B cell (primary cell): Measurements from ENCODE around the gene PHACTR1. TPM values are rescaled to one million over a fixed set of nuclear protein-coding genes. Genes with fewer than 3 reads are reported as not detected.

Experiments
- ATAC-seq: fragments of 200-7000 bp; cut with Tn5 transposase; one replicate; pipeline ENCODE4 v1.10.0; 2021; ENCODE audit warnings: low read depth, mild to moderate bottlenecking, moderate number of reproducible peaks, moderate library complexity
- CTCF ChIA-PET: fragments of 350-600 bp; sonication (Branson Sonifier 250); formaldehyde crosslinking; loops from one replicate; lab custom pipeline; 2021; ENCODE audit warnings: antibody characterized with exemption, inconsistent platforms; lab: Charles Lee
- POLR2A ChIA-PET: fragments of 350-600 bp; sonication (Branson Sonifier 250); formaldehyde crosslinking; loops from one replicate; lab custom pipeline; 2021; ENCODE audit warnings: antibody characterized with exemption; lab: Charles Lee
- DNase-seq: peaks from one replicate; pipeline ENCODE4 v3.0.0; 2013
- H2AFZ ChIP-seq: 2 replicates; pipeline ENCODE4 v1.6.1; 2012; ENCODE audit warnings: mild to moderate bottlenecking, low read depth, low read length; ENCODE audit not compliant: insufficient read depth, poor library complexity, severe bottlenecking
- H3K27ac ChIP-seq, 2 donors: 1 replicate in 1 of 2; 2 replicates in 1 of 2; pipeline ENCODE4 v1.5.1; 2012 to 2013; ENCODE audit warnings: low read length in 2 of 2, mild to moderate bottlenecking in 2 of 2, moderate library complexity in 1 of 2
- H3K27me3 ChIP-seq, 4 experiments: fragments of 200-600 bp in 1 of 4; sonication (generic) in 1 of 4; replicated peaks in 1 of 4; 1 replicate in 2 of 4; 2 replicates in 2 of 4; pipeline versions ENCODE4 v1.6.1 to v1.7.0; 2013 to 2016; ENCODE audit warnings: low read length in 3 of 4, mild to moderate bottlenecking in 2 of 4, mixed read lengths in 1 of 4, moderate library complexity in 1 of 4; ENCODE audit not compliant: insufficient read depth in 4 of 4, control insufficient read depth in 3 of 4; ENCODE audit errors: control extremely low read depth in 1 of 4
- H3K36me3 ChIP-seq, 2 experiments: replicated peaks in 1 of 2; 1 replicate in 1 of 2; 2 replicates in 1 of 2; pipeline versions ENCODE4 v1.6.1 to v1.7.1; 2013; ENCODE audit warnings: low read length in 1 of 2; ENCODE audit not compliant: insufficient read depth in 2 of 2, control insufficient read depth in 1 of 2; ENCODE audit errors: control extremely low read depth in 1 of 2, extremely low read depth in 1 of 2
- H3K4me1 ChIP-seq, 2 donors: fragments of 200-600 bp in 1 of 2; sonication (generic) in 1 of 2; 1 replicate in 1 of 2; 2 replicates in 1 of 2; pipeline versions ENCODE4 v1.5.1 to v1.6.1; 2013 to 2017; ENCODE audit warnings: low read length in 2 of 2; ENCODE audit not compliant: control insufficient read depth in 2 of 2, insufficient read depth in 2 of 2
- H3K4me2 ChIP-seq: replicated peaks from 2 replicates; pipeline ENCODE3; 2012; ENCODE audit warnings: mild to moderate bottlenecking, low read depth, low read length; ENCODE audit not compliant: poor library complexity, severe bottlenecking
- H3K4me3 ChIP-seq, 5 experiments: fragments of 200-600 bp in 1 of 5; sonication (generic) in 1 of 5; 1 replicate in 3 of 5; 2 replicates in 2 of 5; pipeline versions ENCODE4 v1.5.1 to v1.7.0; 2011 to 2016; ENCODE audit warnings: low read length in 4 of 5, mild to moderate bottlenecking in 4 of 5, low read depth in 2 of 5, control low read depth in 1 of 5, moderate library complexity in 1 of 5; ENCODE audit not compliant: insufficient read depth in 1 of 5; ENCODE audit errors: control extremely low read depth in 1 of 5, extremely low read depth in 1 of 5
- H3K79me2 ChIP-seq: fragments of 200-600 bp; sonication (generic); one replicate; pipeline ENCODE4 v1.6.0; 2016; ENCODE audit warnings: low read length; ENCODE audit not compliant: control insufficient read depth, insufficient read depth
- H3K9ac ChIP-seq: fragments of 200-600 bp; sonication (generic); 2 replicates; pipeline ENCODE4 v1.6.1; 2017; ENCODE audit warnings: mild to moderate bottlenecking, low read length, moderate library complexity
- H3K9me3 ChIP-seq, 3 donors: one replicate each; pipeline versions ENCODE4 v1.6.1 to v1.7.1; 2013; ENCODE audit warnings: low read length in 2 of 3; ENCODE audit not compliant: control insufficient read depth in 2 of 3, insufficient read depth in 1 of 3; ENCODE audit errors: control extremely low read depth in 1 of 3
- H4K20me1 ChIP-seq: 2 replicates; pipeline ENCODE4 v1.6.0; 2012; ENCODE audit warnings: mild to moderate bottlenecking, low read length; ENCODE audit not compliant: insufficient read depth, control insufficient read depth, poor library complexity, severe bottlenecking
- H3K27ac Mint-ChIP-seq: one replicate; pipeline ENCODE4 v1.8.0; 2021; ENCODE audit warnings: mixed read lengths
- H3K27me3 Mint-ChIP-seq: one replicate; pipeline ENCODE4 v1.8.0; 2021; ENCODE audit warnings: mixed read lengths
- H3K4me1 Mint-ChIP-seq: one replicate; pipeline ENCODE4 v1.8.0; 2021; ENCODE audit warnings: mixed read lengths
- H3K4me3 Mint-ChIP-seq: one replicate; pipeline ENCODE4 v1.8.0; 2021; ENCODE audit warnings: mixed read lengths
- H3K9me3 Mint-ChIP-seq: one replicate; pipeline ENCODE4 v1.8.0; 2022; ENCODE audit warnings: mixed read lengths; ENCODE audit not compliant: insufficient read depth
- EZH2 ChIP-seq: IDR thresholded peaks from 2 replicates; pipeline ENCODE4 v1.6.1; 2012; ENCODE audit warnings: borderline replicate concordance, low read depth, mild to moderate bottlenecking, moderate library complexity, low read length; ENCODE audit not compliant: insufficient read depth, poor library complexity, severe bottlenecking
- WGBS: methylation state at CpG from one replicate; pipeline ENCODE4 v1.1.5; 2013; ENCODE audit warnings: missing lambda C conversion rate; ENCODE audit not compliant: insufficient coverage; 5-methylcytosine and 5-hydroxymethylcytosine counted together
- intact Hi-C: fragments of 100-400 bp; cut with micrococcal nuclease; formaldehyde crosslinking; loops from one replicate; pipeline ENCODE4 v1.10.0; 2022
- polyA plus RNA-seq: library from polyadenylated mRNA; depleted of rRNA; stranded (reverse); fragments of >200 nt; gene quantifications from 2 replicates; pipeline ENCODE4 v1.2.3, GENCODE V29; 2012
- total RNA-seq, 2 donors: library from RNA; stranded (reverse); fragments of 120-200 nt in 1 of 2; gene quantifications; 1 replicate in 1 of 2; 2 replicates in 1 of 2; pipeline versions ENCODE4 v1.2.3 to v1.2.4, GENCODE V29; 2013 to 2022
- TF ChIP-seq, protein P1 (sequence below): fragments of 200-600 bp; IDR thresholded peaks from one replicate; pipeline ENCODE4 v1.8.0; 2022; ENCODE audit warnings: antibody characterized with exemption, mild to moderate bottlenecking

The PHACTR1 gene
- total and polyA plus RNA-seq, 2 donors (not counting 1 experiment from before 2014, with no cell fraction given) = 30.2 to 129 TPM

DNA sequence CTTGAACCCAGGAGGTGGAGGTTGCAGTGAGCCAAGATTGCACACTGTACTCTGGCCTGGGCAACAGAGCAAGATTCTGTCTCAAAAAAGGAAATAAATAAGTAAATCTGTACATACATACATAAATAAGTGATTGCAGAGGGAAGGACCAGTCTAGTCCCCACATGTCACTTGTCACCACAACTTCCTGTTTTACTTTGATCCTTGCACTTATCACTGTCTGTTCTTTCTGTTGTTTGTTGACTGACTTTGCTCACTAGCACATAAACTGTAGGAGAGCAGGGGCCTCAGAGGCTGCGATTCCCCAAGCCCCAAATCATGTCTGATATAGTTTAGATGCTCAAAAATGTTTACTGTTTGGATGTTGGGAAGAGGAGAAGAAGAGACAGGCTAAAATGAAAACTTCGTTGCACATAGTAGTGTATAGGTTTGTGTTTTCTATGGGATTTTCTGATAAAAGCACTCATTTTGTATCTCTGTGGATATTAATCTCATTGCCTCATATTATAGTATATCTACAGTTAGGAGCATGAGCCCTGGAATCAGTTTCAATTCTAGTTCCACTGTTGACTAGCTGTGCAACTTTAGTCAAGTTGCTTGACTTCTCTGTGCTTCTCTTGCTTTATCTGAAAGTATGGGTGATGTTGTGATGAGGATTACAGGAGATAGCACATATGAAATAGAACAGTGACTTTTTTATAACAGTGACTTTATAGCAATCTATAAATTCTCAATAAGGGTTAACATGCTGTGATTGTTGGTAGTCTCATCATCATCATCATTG is 446.8 kb downstream of the PHACTR1 start:
- H3K4me1 ChIP-seq = peaks cover 0 to 3% of the 10 kb centered on the region in 2 donors
- no CpG with 5 or more reads among the region's 2 CpGs for WGBS
- no peaks in the 10 kb centered on the region for H4K20me1 ChIP-seq
- no peak overlapping the region for H3K9ac ChIP-seq
- peaks cover 0 to 5% (median 1%) of the 10 kb centered on the region in 4 experiments for H3K27me3 ChIP-seq
- H3K4me2 ChIP-seq = no peak overlapping the region
- no peak overlapping the region for H2AFZ ChIP-seq
- Mint-ChIP-seq H3K4me3 (no peak overlapping the region), H3K27ac (no peak overlapping the region), H3K9me3 (no peaks in the 10 kb centered on the region), H3K4me1 (peaks cover 2% of the 10 kb centered on the region), H3K27me3 (peaks cover 14% of the 10 kb centered on the region)
- H3K27ac ChIP-seq = no peak overlapping the region
- CTCF ChIA-PET = no interaction called here
- intact Hi-C loops = no loop called here
- H3K36me3 ChIP-seq = no peaks in the 10 kb centered on the region
- ATAC-seq (no peak), DNase-seq (peak; percentile 17)
- TF ChIP-seq, protein P1, sequence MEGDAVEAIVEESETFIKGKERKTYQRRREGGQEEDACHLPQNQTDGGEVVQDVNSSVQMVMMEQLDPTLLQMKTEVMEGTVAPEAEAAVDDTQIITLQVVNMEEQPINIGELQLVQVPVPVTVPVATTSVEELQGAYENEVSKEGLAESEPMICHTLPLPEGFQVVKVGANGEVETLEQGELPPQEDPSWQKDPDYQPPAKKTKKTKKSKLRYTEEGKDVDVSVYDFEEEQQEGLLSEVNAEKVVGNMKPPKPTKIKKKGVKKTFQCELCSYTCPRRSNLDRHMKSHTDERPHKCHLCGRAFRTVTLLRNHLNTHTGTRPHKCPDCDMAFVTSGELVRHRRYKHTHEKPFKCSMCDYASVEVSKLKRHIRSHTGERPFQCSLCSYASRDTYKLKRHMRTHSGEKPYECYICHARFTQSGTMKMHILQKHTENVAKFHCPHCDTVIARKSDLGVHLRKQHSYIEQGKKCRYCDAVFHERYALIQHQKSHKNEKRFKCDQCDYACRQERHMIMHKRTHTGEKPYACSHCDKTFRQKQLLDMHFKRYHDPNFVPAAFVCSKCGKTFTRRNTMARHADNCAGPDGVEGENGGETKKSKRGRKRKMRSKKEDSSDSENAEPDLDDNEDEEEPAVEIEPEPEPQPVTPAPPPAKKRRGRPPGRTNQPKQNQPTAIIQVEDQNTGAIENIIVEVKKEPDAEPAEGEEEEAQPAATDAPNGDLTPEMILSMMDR = no peak
- no peak for TF ChIP-seq EZH2
- H3K9me3 ChIP-seq = peaks cover 0 to 7% (median 0%) of the 10 kb centered on the region in 3 donors
- no peak overlapping the region for H3K4me3 ChIP-seq
- POLR2A ChIA-PET = interaction anchor here (0.6 kb wide), 1 partner anchor 156 kb away, joined by 5 read pairs; no protein-coding TSS in a partner anchor
- no peaks in the 10 kb centered on the region for H3K79me2 ChIP-seq

DNA sequence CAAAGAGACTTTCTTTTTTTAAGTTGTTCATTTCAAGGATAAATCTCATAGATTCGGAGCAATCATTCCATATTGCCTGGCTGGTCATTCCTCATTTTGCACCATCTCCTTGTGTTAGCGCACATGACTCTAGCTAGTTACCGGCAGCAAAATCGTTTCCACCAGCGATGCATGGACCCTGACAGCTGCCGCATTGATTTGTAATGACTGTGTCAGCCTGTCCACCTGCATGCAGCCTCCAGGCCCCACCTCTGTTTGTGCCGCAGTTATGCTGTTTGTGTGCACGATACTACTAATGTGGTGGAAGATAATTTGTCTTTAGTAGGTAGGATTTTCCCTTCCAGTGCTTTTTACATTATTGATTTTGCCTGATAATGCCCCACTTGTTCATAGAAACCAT is 447.7 kb downstream of the PHACTR1 start:
- intact Hi-C loops = no loop called here
- Histone ChIP-seq H3K9ac (no peak overlapping the region), H3K27me3 (peaks cover 0 to under 1% (median 0%) of the 10 kb centered on the region in 4 experiments), H3K9me3 (peaks cover 0 to 4% (median 0%) of the 10 kb centered on the region in 3 donors), H3K4me1 (peaks cover 0 to 3% of the 10 kb centered on the region in 2 donors), H3K4me3 (no peak overlapping the region), H3K79me2 (no peaks in the 10 kb centered on the region), H3K4me2 (no peak overlapping the region), H4K20me1 (no peaks in the 10 kb centered on the region), H3K27ac (no peak overlapping the region), H3K36me3 (no peaks in the 10 kb centered on the region), H2AFZ (no peak overlapping the region)
- POLR2A ChIA-PET = interaction anchor here (0.6 kb wide), 1 partner anchor 155 kb away, joined by 5 read pairs; no protein-coding TSS in a partner anchor
- 97% methylated on average over 5 of the region's 8 CpGs for WGBS
- no peak for ATAC-seq
- H3K4me1 Mint-ChIP-seq = peaks cover 2% of the 10 kb centered on the region
- TF ChIP-seq, protein P1 = no peak
- no peak overlapping the region for H3K4me3 Mint-ChIP-seq
- H3K27ac Mint-ChIP-seq = no peak overlapping the region
- peaks cover 20% of the 10 kb centered on the region for H3K27me3 Mint-ChIP-seq
- no peaks in the 10 kb centered on the region for H3K9me3 Mint-ChIP-seq
- CTCF ChIA-PET = no interaction called here
- no peak for DNase-seq
